Stimulated activated naive CD8-positive, alpha-beta T cell treated with anti-CD3 and anti-CD28 coated beads, Interleukin-15, Interleukin-2, amounts not matched to agents 100 U/mL and 50 U/mL, for 24 hours (primary cell): Measurements from ENCODE around the gene PADI3.

Experiments used
- ATAC-seq: fragments of 150-1000 bp; cut with Tn5 transposase; one replicate; pipeline ENCODE4 v1.10.0; 2021
- DNase-seq: peaks from one replicate; pipeline ENCODE4 v3.0.0; 2021

The PADI3 gene

DNA sequence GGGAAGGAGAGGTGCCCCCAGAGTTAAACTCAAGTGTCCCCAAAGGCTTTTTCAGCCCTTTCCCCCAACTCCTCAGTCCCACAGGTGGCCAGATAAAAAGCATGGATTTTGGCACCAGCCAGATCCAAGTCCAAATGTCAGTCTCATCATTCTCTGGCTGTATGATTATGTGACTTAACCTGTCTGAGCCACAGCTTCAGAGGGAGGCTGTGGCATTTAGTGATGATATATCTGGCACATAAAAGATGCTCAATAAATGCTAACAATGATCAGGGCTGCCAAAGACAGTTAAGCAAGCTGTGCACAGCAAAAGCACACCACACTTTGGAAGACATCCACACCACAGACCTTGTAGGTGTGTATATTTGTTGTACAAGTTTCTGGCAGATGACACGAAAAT, 5.6 kb upstream of the PADI3 start:
- DNase-seq (no peak), ATAC-seq (no peak)

DNA sequence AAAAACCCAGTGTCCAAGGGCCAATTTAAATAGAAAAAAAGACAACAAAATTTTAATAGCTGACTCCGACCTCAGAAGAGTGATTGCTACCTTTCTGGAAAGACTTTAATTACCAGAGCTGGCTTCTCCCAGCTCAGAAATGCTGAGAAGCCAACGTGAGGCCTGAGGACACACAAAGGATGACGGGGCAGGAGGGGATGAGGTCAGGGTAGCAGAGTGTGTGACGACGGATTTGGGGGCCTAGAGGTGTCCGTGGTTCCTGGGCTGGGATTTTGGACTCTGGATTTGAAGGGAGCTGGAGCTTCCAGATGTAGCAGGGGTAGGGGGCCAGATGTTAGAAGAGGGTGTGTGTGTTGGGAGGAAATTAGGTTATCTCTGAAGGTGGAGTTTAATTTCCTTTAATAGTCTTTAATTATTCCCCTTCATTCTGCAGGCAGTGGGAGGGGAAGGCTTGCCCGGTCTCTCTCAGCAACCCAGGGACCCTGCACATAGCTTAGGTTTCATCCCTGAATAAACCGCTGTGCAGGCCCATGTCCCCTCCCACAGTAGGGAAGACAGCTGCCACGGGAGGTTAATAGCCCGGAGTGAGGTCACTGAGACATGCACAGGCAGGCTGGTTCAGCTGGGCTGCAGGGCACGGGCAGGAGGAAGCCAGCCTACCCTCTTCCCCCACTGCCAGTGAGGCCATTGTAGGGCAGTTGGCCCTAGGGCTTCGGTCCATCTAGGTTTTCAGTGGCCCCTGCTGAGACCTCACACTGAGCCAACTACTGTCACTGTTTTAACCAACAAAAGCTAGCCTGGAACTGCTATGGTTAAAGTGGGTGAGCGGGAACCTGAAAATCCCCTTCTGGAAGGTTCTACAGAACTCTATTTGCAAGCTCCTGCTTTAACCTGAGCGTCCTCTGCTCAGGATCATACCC, 3.8 kb upstream of the PADI3 start:
- ATAC-seq (no peak), DNase-seq (no peak)

DNA sequence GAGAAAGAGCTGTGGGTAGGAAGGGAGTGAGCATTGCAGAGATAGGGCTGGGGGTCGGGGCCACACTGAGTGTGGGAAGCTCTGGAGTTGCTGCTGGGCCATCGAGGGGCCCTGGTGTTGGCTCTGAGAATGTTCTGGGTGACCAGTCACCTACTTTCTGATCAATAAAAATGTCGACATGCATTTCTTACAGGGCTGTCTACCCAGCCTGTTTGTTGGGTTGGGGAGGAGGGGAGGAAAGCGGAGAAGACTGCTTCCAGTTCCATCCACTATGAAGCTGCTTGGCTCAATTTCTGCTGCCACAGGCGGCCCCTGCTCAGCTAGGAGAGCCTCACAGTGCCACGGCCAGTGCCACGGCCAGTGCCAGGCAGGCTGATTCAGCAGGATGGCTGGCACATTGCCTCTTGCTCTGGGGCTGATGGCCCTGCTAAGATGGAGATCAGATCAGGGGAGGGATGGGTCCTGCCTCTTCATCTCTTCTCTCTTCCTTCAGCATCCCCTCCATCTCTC, 3.0 kb upstream of the PADI3 start:
- ATAC-seq, result no peak
- DNase-seq, result no peak

DNA sequence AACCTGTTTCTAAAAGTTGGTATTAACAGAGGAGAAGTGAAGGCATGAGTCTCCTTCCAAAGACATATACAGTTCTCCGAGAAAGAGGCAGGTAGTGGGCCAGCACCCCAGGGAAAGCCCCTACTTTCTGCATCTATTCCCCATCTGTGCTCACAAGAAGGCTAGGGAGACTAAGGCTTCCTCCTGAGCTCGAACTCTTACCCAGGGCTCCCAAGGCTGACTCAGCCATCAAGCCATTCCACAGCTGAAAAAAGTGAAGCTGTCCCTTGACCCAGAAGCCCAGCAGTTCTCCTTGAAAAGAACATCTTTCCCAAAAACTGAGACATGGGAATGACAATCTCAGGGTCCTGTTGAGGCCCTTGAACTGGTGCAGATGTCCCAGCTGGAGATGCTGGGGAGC, 1.9 kb upstream of the PADI3 start:
- no peak for DNase-seq

DNA sequence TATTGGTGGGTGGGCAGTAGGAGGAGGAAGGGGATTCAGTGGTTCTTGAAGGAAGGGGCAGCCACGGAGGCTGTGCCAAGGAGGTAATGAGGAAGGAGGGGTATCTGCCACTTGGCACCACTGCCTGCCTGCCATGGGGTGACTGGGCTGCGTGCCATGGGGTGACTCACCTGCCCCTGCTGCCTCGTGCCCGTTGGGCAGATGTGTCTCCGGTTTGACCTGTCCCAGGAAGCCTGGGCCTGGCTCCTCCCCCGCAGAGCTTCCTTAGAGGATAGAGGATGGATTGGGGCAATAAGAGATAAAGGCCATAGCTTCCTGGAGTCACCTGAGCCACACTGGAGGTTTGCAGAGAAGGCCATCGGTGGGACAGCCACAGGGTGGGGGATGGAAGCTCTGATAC, 1.7 kb downstream of the PADI3 start:
- no peak for ATAC-seq
- no peak for DNase-seq

More for the DNA sequence above, 1.9 kb upstream of the PADI3 start:
- no peak for ATAC-seq

DNA sequence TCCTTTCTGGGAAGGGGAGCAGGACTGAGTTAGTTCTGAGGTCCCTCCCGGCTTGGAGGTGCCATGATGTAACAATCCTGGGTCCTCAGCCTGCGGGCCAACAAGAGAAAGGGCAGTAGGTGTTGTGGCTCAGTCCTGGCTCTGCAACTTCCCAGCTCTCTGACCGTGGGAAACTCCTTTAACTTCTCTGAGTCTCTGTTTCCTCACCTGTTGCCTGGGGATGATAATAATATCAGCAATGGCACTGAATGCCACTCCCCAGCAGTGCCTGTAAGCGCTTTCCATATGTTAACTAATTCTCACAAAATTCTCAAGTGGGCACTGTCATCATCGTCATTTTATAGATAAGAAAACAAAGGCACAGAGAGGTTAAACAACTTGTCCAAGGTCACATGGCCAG, 2.3 kb downstream of the PADI3 start:
- no peak for ATAC-seq
- no peak for DNase-seq

DNA sequence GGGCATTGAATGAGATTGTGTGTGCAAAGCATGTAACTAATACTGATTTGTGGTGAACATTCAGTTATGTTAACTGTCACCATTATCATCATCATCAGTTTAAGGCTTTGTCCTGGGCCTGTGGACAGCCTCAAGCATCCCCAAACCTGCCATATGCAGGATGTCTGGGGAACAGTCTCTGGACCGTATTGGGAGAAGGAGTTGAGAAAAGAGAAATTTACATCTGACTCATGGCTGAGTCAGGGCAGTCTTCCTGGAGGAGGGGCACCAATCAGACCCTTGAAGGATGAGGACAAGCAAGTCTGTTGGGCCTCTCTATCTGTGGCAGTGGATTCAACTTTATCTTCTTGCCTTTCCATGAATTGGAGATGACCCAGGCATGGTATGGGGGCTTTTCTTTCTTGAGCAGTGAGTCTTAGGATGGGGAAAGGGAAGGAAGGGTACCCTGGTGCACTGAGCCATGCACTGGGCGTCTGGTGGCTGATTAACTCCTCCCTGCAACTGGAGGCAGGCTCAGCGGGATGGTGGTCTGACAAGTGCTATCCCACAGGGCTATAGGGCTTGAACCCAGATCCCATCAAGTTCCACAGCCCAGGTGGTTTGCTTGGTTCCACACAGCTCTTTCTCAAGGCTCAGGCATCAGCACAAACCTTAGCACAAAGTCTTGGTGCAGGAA, 2.9 kb downstream of the PADI3 start:
- DNase-seq, result no peak
- ATAC-seq, result no peak

DNA sequence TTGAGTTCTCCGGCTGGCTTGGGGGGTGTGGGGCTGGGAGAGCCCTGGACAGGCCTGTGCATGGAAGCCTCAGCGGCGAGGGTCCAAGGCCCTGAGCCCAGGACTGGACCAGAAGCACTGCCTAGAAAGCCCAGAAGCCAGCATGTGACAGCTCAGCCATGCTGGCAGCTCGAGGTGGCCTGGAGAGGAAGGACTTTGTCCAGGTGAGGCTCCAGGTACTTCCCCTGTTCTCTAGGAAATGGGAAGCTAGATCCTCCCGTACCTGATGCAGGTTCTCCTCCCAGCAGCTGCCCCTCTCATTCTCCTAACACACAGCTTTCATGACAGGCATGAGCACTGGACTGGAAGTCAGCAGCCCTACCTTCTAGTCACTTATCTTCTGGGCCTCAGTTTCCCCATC, 6.4 kb downstream of the PADI3 start:
- DNase-seq (no peak), ATAC-seq (no peak)

DNA sequence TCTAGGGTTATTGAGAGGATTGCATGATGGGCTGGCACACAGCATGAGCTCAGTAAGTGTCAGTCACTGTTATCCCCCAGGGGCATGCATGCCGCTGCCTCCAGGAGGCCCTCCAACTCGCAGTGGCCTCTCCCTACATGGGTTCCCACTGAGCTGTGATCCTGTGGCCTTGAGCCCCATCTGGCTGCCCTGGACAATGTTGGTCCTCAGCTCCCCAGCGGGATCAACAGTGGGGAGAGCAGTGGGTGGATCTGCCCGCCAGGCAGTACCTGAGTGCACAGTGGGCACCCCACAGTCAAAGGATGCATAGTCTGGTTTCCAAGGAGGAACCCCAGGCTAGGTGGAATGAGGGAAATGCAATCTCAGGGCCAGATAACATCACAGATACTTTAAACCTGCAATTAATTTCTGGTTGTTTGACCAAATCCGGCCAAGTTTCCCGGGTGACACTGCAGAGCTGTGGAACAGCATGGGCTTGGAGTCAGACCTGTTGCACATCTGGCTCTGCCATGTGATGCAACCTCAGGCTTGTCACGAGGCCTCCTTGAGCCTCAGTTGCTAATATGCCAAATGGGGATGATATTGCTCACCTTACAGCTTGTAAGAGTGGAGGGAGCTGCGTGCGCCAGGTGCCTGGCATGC, 9.3 kb downstream of the PADI3 start:
- ATAC-seq, result no peak
- DNase-seq, result no peak

DNA sequence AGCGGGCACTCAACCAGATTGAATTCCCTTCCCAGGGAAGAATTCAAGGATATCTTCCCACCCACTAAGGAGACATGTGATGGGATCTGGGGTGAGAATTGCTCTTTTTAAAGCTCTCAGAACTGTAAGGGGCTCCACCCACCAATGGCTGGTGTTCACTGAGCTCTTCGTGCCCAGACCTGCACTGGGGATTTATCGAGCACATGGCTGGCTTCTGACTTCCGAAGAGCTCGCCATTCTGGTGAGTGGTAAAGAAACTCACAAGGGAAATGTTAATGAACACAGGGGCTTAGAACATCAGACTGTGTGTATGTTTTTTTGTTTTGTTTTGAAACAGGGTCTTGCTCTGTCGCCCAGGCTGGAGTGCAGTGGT, 9.8 kb downstream of the PADI3 start:
- no peak for DNase-seq
- no peak for ATAC-seq

DNA sequence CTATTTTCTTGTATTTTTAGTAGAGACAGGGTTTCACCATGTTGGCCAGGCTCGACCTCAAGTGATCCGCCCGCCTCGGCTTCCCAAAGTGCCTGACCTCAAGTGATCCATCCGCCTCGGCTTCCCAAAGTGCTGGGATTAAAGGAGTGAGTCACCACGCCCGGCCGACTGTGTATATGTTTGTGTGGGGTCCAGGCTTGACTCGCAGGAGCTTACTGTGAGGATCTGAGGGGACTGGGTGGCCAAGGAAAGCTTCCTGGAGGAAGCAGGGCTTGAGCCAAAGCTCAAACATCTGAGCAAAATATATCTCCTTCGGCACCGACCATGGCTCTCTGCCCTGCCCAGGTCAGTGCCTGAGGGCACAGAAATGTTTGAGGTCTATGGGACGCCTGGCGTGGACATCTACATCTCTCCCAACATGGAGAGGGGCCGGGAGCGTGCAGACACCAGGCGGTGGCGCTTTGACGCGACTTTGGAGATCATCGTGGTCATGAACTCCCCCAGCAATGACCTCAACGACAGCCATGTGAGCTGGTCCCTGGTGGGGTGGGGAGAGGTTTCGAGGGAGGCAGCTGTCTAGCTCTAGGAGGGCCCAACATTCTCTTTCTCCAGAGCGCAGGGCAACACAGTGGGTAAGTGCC, 10.5 kb downstream of the PADI3 start:
- DNase-seq, result no peak
- ATAC-seq, result no peak

DNA sequence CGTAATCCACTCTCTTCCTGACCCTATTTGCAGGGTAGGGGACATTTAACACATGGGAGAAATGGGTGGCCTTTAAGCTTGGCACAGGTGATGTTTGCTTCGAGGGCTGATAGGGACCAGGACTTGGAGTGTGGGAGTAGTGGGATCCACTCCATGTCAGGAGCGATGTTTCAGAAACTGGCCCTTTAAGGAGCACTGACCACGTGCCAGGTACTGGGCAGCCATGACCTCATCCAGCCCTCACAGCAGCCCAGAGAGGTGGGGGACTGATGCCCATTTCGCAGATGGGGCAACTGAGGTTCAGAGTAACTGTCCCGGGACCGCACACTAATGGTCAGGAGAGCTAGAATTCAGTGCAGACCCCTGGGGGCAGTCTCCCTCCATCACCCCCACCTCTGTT, 11.4 kb downstream of the PADI3 start:
- no peak for ATAC-seq
- DNase-seq, result no peak

DNA sequence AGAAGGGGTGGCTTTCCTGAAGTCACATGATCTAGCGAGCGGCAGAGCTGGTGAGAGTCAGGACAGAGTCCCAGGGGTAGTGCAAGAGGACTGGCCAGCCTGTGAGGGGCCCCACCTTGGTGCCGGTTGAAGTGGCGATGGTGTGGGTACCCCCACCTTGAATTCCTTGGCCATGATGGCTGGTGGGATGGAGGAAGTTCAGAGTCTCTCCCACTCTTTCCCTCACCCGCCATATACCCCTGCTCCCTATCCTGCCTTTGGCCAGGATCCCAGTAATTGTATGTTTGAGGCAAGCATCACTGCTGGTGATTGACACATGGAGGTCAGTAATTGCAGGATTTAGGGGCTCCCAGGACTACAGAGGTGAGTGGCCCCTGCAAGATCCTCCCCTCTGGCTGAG, 11.8 kb downstream of the PADI3 start:
- ATAC-seq (no peak), DNase-seq (no peak)

DNA sequence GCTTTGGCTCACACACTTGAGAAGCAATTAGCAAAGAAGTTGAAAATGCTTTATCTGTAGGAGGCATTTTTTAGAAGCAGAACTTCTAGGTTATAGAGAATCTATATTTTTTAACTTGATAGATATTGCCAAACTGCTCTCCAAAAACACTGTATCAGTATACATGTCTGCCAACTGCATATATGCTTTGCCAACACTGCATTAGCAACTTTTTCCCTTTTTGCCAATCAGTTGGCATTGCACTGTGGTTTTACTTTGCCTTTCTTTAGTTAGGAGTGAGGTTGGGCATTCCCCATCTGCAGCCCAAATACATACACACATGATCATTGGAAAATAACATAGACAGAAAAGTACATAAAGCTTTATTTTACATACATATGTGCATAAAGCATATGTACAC, 15.0 kb downstream of the PADI3 start:
- DNase-seq, result no peak
- no peak for ATAC-seq

DNA sequence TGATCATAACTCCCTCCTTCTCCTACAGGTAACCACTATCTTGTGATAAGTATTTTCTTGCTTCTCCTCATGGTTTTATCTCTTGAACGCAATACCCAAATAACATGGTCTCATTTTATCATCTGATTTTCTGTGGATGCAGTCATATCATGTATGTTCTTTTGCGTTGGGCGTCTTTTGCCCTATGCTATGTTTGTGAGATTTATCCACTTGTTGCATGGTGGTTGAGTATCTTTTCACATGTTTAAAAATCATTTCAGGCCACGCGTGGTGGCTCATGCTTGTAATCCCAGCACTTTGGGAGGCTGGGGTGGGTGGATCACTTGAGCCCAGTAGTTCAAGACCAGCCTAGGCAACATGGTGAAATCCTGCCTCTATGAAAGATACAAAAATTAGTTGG, 15.6 kb downstream of the PADI3 start:
- no peak for DNase-seq

DNA sequence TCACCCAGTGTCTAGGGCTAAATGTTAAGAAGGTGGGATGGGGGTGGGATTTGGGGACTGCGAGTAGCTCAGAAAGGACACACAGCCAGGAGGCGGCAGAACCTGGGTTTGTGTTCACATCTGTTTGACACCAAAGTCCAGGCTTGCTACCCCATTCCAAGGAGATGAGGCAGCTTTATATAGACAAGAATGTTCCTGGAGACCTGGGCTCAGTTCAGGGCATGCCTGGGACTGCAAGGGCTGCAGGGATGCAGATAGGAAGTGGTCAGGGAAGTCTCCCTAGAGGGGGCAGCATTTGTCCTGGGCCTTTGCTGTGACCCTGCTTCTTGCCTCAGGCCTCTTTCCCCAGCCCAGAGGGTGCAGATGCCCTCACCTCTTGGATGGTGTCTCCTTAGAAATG, 16.3 kb downstream of the PADI3 start:
- ATAC-seq (no peak), DNase-seq (no peak)

More for the DNA sequence above, 15.6 kb downstream of the PADI3 start:
- ATAC-seq, result no peak

DNA sequence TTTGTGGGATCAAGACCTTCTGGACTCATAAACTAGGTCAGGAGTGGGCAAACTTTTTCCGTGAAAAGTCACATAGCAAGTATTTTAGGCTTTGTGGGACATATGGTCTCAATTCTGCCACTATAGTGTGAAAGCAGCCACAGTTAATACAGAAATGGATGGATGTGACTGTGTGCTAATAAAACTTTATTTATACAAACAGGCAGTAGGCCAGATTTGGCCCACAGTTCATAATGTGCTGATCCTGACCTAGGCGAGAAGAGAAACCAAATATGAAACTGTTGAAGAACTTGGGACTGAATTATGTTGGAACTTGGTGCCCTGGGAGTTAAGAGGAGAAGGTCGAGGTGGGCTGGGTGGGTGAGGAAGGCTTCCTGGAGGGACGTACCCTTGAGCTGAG, 17.1 kb downstream of the PADI3 start:
- no peak for DNase-seq
- ATAC-seq, result no peak

DNA sequence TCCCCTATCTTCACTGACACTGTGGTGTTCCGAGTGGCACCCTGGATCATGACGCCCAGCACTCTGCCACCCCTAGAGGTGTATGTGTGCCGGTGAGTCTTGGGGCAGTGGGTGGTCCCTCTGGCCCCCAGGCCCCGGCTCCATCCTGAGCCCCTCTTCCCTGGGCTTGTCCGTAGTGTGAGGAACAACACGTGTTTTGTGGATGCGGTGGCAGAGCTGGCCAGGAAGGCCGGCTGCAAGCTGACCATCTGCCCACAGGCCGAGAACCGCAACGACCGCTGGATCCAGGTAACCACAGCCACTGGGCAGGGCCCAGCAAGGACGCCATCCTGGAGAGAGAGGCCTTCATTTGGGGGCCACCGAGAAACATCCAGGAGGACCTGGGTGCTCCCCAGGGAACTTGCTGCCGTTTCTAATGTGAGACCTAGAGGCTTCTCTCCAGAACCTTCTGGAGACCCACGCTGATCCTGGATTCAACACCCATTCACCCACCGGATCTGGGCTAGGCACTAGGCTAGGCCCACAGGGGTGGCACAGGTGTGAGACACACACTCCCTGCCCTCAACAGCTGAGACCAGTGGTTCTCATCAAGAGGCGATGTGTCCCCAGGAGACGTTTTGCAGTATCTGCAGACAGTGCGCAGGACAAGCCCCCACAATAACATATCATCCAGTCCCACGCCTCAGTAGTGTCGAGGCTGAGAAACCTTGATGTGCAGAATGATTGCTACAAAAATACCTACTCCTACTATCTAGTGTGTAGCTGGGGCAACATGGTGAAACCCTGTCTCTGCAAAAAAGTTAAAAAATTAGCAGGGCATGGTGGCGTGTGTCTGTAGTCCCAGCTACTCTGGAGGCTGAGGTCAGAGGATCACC, 22.2 kb downstream of the PADI3 start:
- no peak for DNase-seq
- ATAC-seq, result no peak

DNA sequence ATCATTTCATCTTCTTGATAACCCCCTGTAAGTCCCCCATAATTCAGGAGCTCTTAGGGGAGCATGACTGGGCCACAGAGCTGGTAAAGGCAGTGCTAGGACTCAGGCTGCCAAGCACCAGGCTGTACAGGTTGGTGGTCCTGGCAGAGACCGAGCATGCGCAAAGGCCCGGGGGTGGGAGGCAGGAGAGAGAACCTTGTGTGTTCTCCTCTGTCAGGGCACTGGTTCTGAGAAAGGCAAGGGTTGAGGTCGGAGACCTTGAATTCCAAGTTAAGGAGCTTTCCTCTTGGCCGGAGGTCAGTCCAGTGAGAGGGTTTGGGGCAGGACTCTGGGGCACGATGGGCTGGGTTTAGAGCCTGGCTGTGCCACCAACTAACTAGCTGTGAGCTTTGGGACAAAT, 23.2 kb downstream of the PADI3 start:
- ATAC-seq (no peak), DNase-seq (no peak)

DNA sequence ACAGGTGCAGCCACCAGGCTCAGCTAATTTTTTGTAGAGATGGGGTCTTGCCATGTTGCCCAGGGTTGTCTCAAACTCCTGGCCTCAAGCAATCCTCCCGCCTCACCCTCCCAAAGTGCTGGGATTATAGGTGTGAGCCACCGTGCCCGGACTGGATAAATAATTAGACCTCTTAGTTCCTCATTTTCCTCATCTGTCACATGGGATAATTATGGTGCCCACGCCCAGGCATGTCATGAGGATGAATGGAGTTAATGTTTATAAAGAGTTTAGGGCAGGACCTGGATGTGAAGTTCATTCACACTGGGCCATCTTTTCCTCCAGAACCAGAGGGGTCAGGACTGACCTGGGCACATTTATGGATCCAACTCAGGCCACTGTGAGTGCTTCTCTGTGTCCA, 23.7 kb downstream of the PADI3 start:
- no peak for ATAC-seq
- DNase-seq, result no peak

DNA sequence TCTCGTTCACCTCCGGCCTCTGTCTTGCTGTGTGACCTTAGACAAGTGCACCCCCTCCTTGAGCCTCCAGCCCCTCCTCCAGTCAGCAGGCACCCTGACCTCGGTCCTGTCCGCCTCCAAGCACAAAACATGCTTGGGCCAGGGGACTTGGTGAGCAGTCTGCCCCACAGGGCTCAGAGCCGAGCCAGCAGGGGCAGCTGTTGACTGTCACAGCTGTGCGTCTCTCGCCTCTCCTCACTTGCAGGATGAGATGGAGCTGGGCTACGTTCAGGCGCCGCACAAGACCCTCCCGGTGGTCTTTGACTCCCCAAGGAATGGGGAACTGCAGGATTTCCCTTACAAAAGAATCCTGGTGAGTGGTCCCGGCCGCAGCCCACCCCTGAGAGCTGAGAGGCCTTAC, 24.2 kb downstream of the PADI3 start:
- ATAC-seq, result no peak
- no peak for DNase-seq
